K562 (cell line): ENCODE measurements around the gene KLK1. TPM values are rescaled to one million over a fixed set of nuclear protein-coding genes. Genes with fewer than 3 reads are reported as not detected.

Experiments
- ATAC-seq: fragments of 200-7000 bp; cut with Tn5 transposase; 3 replicates; pipeline ENCODE4 v1.9.1; 2020; ENCODE audit warnings: moderate library complexity
- BruUV-seq: library from RNA; stranded (reverse); fragments of 400-500 nt; replicated peaks from 2 replicates; lab custom pipeline; 2021; lab: Mats Ljungman, UMichigan
- CTCF ChIA-PET: fragments of 300-600 bp; formaldehyde crosslinking; extraction: SDS; loops from one replicate; lab custom pipeline; 2021; ENCODE audit warnings: low intra/inter-chr PET ratio; lab: Yijun Ruan, JAX
- POLR2A ChIA-PET: fragments of 300-600, 350-650 bp; sonication (Branson Sonifier 250); formaldehyde crosslinking; extraction: SDS; loops from one replicate; lab custom pipeline; 2021; ENCODE audit warnings: antibody characterized with exemption, inconsistent platforms; lab: Yijun Ruan, JAX
- DNase-seq, 4 experiments: peaks; one replicate each; pipeline versions ENCODE4 v3.0.0 to v3.0.0-alpha.2; 2011 to 2018; ENCODE audit warnings: low spot score in 3 of 4, mixed read lengths in 3 of 4; ENCODE audit errors: extremely low read depth in 1 of 4
- FAIRE-seq: peaks from 2 replicates; lab custom pipeline; 2011; peaks lifted over from hg19 to GRCh38; lab: Jason Lieb, UNC
- H2AFZ ChIP-seq: 2 replicates; pipeline ENCODE4 v1.6.0; 2011; ENCODE audit warnings: low read depth, low read length, control low read depth, inconsistent platforms
- H3K27ac ChIP-seq: fragments of 200-600 bp; 3 replicates; pipeline ENCODE4 v1.8.0; 2011; ENCODE audit warnings: low read depth, mild to moderate bottlenecking, control low read depth, inconsistent platforms, low read length, moderate library complexity, mixed read lengths; ENCODE audit errors: extremely low read depth
- H3K27me3 ChIP-seq, 2 experiments: fragments of 300-600 bp in 1 of 2; 2 replicates in 1 of 2; 3 replicates in 1 of 2; pipeline versions ENCODE4 v1.6.0 to v1.8.0; 2011; ENCODE audit warnings: inconsistent platforms in 2 of 2, low read length in 2 of 2, mild to moderate bottlenecking in 1 of 2, mixed read lengths in 1 of 2, moderate library complexity in 1 of 2; ENCODE audit not compliant: control insufficient read depth in 2 of 2, insufficient read depth in 2 of 2
- H3K36me3 ChIP-seq: fragments of 300-600 bp; 3 replicates; pipeline ENCODE4 v1.8.0; 2011; ENCODE audit warnings: mild to moderate bottlenecking, low read length, inconsistent platforms; ENCODE audit not compliant: control insufficient read depth, insufficient read depth
- H3K4me1 ChIP-seq, 2 experiments: fragments of 200-600 bp in 1 of 2; replicated peaks in 1 of 2; 2 replicates in 1 of 2; 3 replicates in 1 of 2; pipeline versions ENCODE4 v1.5.1 to v1.8.0; 2011; ENCODE audit warnings: inconsistent platforms in 2 of 2, low read length in 2 of 2, mild to moderate bottlenecking in 1 of 2, mixed read lengths in 1 of 2, moderate library complexity in 1 of 2; ENCODE audit not compliant: control insufficient read depth in 2 of 2, insufficient read depth in 2 of 2
- H3K4me2 ChIP-seq: 2 replicates; pipeline ENCODE4 v1.6.1; 2011; ENCODE audit warnings: low read length, control low read depth, inconsistent platforms, mixed read lengths; ENCODE audit not compliant: insufficient read depth
- H3K4me3 ChIP-seq: fragments of 200-600 bp; sonication (generic), shearing (Covaris generic); 2 replicates; pipeline ENCODE4 v1.5.1; 2016; ENCODE audit warnings: control low read depth, inconsistent platforms
- H3K79me2 ChIP-seq: fragments of 200-600 bp; 3 replicates; pipeline ENCODE4 v1.8.0; 2011; ENCODE audit warnings: low read length, inconsistent platforms; ENCODE audit not compliant: control insufficient read depth, insufficient read depth
- H3K9ac ChIP-seq, 2 experiments: 2 replicates each; pipeline versions ENCODE4 v1.6.0 to v1.6.1; 2011; ENCODE audit warnings: low read depth in 2 of 2, low read length in 2 of 2, control low read depth in 1 of 2, inconsistent platforms in 1 of 2, mild to moderate bottlenecking in 1 of 2, mixed read lengths in 1 of 2; ENCODE audit not compliant: insufficient read depth in 1 of 2
- H3K9me1 ChIP-seq: one replicate; pipeline ENCODE4 v1.6.0; 2011; ENCODE audit warnings: inconsistent platforms, mild to moderate bottlenecking, low read length, moderate library complexity; ENCODE audit not compliant: control insufficient read depth, insufficient read depth
- H3K9me3 ChIP-seq: replicated peaks from 2 replicates; pipeline ENCODE4 v1.5.1; 2011; ENCODE audit warnings: low read depth, low read length, inconsistent platforms; ENCODE audit not compliant: control insufficient read depth, insufficient read depth
- H4K20me1 ChIP-seq: replicated peaks from 2 replicates; pipeline ENCODE4 v1.6.1; 2011; ENCODE audit warnings: low read length, inconsistent platforms, mixed read lengths; ENCODE audit not compliant: control insufficient read depth, insufficient read depth
- BRF1 ChIP-seq: IDR thresholded peaks from 3 replicates; pipeline ENCODE4 v1.6.1; 2011; ENCODE audit warnings: borderline replicate concordance, mild to moderate bottlenecking; ENCODE audit not compliant: insufficient read length; ENCODE audit errors: extremely low read depth
- CBFB ChIP-seq: sonication (generic); formaldehyde crosslinking; IDR thresholded peaks from 2 replicates; pipeline ENCODE4 v1.4.0; 2020; ENCODE audit warnings: mild to moderate bottlenecking, missing genetic modification reagents
- HNRNPUL1 ChIP-seq: fragments of 200-400 bp; formaldehyde crosslinking; IDR thresholded peaks from 2 replicates; pipeline ENCODE4 v1.6.1; 2017; ENCODE audit warnings: low read length
- MTA2 ChIP-seq: fragments of 450-650 bp; IDR thresholded peaks from 2 replicates; pipeline ENCODE4 v1.6.1; 2016; ENCODE audit warnings: low read depth
- SRF ChIP-seq, 2 experiments: fragments of 250-450, 450-650 bp in 1 of 2; sonication (Bioruptor Pico) in 1 of 2; sonication (generic) in 1 of 2; formaldehyde crosslinking; IDR thresholded peaks; 2 replicates each; pipeline versions ENCODE4 v1.5.0 to v1.5.1; 2020 to 2022; ENCODE audit warnings: mild to moderate bottlenecking in 1 of 2, missing genetic modification reagents in 1 of 2
- ZKSCAN3 ChIP-seq: fragments of 250-450 bp; sonication (Bioruptor Pico); IDR thresholded peaks from 2 replicates; pipeline ENCODE4 v1.4.0; 2020
- WGBS: fragments of 100-300 bp; shearing (Covaris generic); methylation state at CpG from one replicate; pipeline ENCODE4 v1.1.6; 2016; ENCODE audit warnings: low coverage, mixed read lengths; ENCODE audit not compliant: insufficient coverage; ENCODE audit errors: missing lambda C conversion rate; 5-methylcytosine and 5-hydroxymethylcytosine counted together
- in situ Hi-C: fragments of 300-500 bp; cut with MboI; formaldehyde crosslinking; loops from 4 replicates; pipeline ENCODE4 v1.15.0; 2018; ENCODE audit warnings: inconsistent platforms, mixed read lengths
- intact Hi-C: fragments of 100-400 bp; cut with micrococcal nuclease; formaldehyde crosslinking; loops from 2 replicates; pipeline ENCODE4 v1.14.2; 2022
- polyA plus RNA-seq, 8 experiments: library from polyadenylated mRNA; depleted of rRNA in 4 of 8; stranded (reverse) in 5 of 8; unstranded in 3 of 8; fragments of >200 nt; fragmentation: Nextera tagmentation in 2 of 8; fragmentation: Illumina TruSeq in 1 of 8; extraction: Ambion mirVana in 2 of 8; extraction: Trizol in 1 of 8; gene quantifications; 2 replicates each; pipeline versions ENCODE4 v1.2.1 to v1.2.3, GENCODE V29; 2011 to 2014; ENCODE audit warnings: inconsistent platforms in 1 of 8, missing spikeins in 1 of 8
- total RNA-seq, 7 experiments: library from RNA; depleted of rRNA in 6 of 7; stranded (reverse); fragments of >200 nt in 6 of 7; fragmentation: Illumina TruSeq in 2 of 7; extraction: Trizol in 2 of 7; gene quantifications; 2 replicates each; pipeline versions ENCODE4 v1.2.1 to v1.2.3, GENCODE V29; 2011 to 2021; ENCODE audit warnings: low replicate concordance in 1 of 7
- TF ChIP-seq, protein P1 (sequence below): fragments of 250-450 bp; sonication (Bioruptor Pico); IDR thresholded peaks from 2 replicates; pipeline ENCODE4 v1.9.0; 2021; ENCODE audit warnings: mild to moderate bottlenecking, inconsistent platforms
- TF ChIP-seq, protein P2 (sequence below): sonication (generic); formaldehyde crosslinking; IDR thresholded peaks from 2 replicates; pipeline ENCODE4 v1.9.0; 2022; ENCODE audit warnings: mild to moderate bottlenecking, missing genetic modification reagents
- TF ChIP-seq, protein P3 (sequence below): fragments of 450-650 bp; IDR thresholded peaks from 2 replicates; pipeline ENCODE4 v1.6.1; 2017; ENCODE audit warnings: antibody characterized with exemption
- TF ChIP-seq, protein P4 (sequence below): fragments of 250-450 bp; sonication (Bioruptor Pico); IDR thresholded peaks from 2 replicates; pipeline ENCODE4 v1.4.0; 2020; ENCODE audit warnings: mild to moderate bottlenecking, moderate library complexity, borderline replicate concordance

The KLK1 gene
- total and polyA plus RNA-seq, 9 of the 15 experiments (the other 6 are each of a cell fraction or from before 2014, with no cell fraction given), result 0.87 to 15.4 (median 9.1) TPM

DNA sequence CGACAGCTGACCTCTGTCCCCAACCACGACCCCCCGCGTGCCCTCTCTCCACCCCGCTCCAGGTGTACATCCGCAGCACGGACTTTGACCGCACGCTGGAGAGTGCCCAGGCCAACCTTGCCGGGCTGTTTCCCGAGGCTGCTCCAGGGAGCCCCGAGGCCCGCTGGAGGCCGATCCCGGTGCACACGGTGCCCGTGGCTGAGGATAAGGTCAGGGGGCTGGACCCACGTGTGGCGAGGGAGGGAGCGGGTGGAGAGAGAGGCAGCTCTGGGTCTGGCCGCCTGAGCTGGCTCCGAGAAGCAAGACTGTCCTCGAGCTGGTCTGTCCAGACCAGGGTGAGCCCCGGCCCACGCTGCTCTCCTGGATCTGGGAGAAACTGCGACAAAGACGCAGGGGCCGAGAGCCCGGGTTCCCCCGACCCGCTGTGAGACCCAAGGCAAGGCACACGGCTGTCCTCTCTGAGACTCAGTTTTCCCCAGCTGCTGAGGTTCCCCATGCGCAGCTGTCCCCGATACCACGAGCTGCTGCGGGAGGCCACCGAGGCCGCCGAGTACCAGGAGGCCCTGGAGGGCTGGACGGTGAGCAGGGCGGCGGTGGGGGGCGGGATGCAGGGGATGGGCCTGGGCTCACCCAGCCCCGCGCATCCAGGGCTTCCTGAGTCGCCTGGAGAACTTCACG is 31.9 kb downstream of the KLK1 start (continued):
- TF ChIP-seq CBFB (CRISPR knock-in tag) (peak; percentile 23; the same call in 1 of the 2 replicates), SRF (CRISPR knock-in tag; IDR thresholded peaks at IDR 0.05) (no peak)
- TF ChIP-seq, protein P1, sequence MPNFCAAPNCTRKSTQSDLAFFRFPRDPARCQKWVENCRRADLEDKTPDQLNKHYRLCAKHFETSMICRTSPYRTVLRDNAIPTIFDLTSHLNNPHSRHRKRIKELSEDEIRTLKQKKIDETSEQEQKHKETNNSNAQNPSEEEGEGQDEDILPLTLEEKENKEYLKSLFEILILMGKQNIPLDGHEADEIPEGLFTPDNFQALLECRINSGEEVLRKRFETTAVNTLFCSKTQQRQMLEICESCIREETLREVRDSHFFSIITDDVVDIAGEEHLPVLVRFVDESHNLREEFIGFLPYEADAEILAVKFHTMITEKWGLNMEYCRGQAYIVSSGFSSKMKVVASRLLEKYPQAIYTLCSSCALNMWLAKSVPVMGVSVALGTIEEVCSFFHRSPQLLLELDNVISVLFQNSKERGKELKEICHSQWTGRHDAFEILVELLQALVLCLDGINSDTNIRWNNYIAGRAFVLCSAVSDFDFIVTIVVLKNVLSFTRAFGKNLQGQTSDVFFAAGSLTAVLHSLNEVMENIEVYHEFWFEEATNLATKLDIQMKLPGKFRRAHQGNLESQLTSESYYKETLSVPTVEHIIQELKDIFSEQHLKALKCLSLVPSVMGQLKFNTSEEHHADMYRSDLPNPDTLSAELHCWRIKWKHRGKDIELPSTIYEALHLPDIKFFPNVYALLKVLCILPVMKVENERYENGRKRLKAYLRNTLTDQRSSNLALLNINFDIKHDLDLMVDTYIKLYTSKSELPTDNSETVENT (CRISPR knock-in tag), result no peak
- TF ChIP-seq, protein P2, sequence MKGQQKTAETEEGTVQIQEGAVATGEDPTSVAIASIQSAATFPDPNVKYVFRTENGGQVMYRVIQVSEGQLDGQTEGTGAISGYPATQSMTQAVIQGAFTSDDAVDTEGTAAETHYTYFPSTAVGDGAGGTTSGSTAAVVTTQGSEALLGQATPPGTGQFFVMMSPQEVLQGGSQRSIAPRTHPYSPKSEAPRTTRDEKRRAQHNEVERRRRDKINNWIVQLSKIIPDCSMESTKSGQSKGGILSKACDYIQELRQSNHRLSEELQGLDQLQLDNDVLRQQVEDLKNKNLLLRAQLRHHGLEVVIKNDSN, result 0 out of 2 replicates have a peak, but pooled peaks have one; percentile 4
- TF ChIP-seq, all 486 proteins: peak for 8

DNA sequence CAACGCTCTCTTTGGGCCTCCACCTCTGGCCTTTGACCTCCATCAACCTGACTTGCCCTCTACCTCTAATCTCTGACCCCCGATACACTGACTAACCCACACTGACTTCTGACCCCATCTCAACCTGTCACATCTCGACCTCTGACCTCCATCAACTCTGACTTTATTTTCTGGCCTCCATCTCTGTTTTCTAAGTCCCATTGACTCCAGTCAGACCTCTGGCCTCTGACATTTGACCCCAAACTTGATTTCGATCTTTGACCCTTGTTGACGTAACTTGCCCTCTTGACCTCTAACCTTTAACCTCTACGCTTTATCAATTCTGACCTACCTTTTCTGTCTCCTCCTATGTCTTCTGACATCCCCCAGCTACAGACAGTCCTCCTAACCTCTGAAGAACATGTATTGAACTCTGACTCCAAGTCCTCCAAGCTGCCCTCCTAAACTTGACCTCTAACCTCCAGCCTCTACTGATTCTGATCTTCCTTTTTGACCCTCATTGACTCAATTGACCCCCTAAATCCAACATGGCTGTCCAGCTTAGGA is 32.6 kb downstream of the KLK1 start:
- no peaks in the 10 kb centered on the region for H3K79me2 ChIP-seq
- intact Hi-C loops (no loop called here), in situ Hi-C loops (loop anchor here (5.0 kb wide), 2 partner anchors 81 to 126 kb away; partner anchors contain the start of gene KLK2)
- ChIA-PET CTCF (no interaction called here), POLR2A (interaction anchor here (0.6 to 1.6 kb wide), 5 partner anchors 10 to 93 kb away, joined by 3 to 9 read pairs (median 3); no protein-coding TSS in a partner anchor)
- H2AFZ ChIP-seq, result no peak overlapping the region
- FAIRE-seq (no peak), ATAC-seq (no peak), DNase-seq (no peak)
- H3K36me3 ChIP-seq, result peaks cover 9% of the 10 kb centered on the region; the same call in 2 of the 3 replicates
- peaks cover 8% of the 10 kb centered on the region for H3K9me1 ChIP-seq
- H3K9me3 ChIP-seq, result no peaks in the 10 kb centered on the region
- H3K27ac ChIP-seq, result no peak overlapping the region
- H3K4me1 ChIP-seq, result peaks cover 7 to 33% of the 10 kb centered on the region in 2 experiments; a peak in 4 of 5 replicates
- BruUV-seq, result no TSS peak
- H3K4me3 ChIP-seq, result no peak overlapping the region
- 70% methylated on average over 6 of the region's 6 CpGs for WGBS
- no peak overlapping the region for H3K4me2 ChIP-seq
- peaks cover 11% of the 10 kb centered on the region for H4K20me1 ChIP-seq
- no peaks in the 10 kb centered on the region for H3K27me3 ChIP-seq
- H3K9ac ChIP-seq, result no peak overlapping the region
- TF ChIP-seq BRF1, result no peak
- TF ChIP-seq MTA2, result peak; percentile 53; the same call in 1 of the 2 replicates
- TF ChIP-seq, protein P3, sequence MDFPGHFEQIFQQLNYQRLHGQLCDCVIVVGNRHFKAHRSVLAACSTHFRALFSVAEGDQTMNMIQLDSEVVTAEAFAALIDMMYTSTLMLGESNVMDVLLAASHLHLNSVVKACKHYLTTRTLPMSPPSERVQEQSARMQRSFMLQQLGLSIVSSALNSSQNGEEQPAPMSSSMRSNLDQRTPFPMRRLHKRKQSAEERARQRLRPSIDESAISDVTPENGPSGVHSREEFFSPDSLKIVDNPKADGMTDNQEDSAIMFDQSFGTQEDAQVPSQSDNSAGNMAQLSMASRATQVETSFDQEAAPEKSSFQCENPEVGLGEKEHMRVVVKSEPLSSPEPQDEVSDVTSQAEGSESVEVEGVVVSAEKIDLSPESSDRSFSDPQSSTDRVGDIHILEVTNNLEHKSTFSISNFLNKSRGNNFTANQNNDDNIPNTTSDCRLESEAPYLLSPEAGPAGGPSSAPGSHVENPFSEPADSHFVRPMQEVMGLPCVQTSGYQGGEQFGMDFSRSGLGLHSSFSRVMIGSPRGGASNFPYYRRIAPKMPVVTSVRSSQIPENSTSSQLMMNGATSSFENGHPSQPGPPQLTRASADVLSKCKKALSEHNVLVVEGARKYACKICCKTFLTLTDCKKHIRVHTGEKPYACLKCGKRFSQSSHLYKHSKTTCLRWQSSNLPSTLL, result no peak
- TF ChIP-seq, protein P4, sequence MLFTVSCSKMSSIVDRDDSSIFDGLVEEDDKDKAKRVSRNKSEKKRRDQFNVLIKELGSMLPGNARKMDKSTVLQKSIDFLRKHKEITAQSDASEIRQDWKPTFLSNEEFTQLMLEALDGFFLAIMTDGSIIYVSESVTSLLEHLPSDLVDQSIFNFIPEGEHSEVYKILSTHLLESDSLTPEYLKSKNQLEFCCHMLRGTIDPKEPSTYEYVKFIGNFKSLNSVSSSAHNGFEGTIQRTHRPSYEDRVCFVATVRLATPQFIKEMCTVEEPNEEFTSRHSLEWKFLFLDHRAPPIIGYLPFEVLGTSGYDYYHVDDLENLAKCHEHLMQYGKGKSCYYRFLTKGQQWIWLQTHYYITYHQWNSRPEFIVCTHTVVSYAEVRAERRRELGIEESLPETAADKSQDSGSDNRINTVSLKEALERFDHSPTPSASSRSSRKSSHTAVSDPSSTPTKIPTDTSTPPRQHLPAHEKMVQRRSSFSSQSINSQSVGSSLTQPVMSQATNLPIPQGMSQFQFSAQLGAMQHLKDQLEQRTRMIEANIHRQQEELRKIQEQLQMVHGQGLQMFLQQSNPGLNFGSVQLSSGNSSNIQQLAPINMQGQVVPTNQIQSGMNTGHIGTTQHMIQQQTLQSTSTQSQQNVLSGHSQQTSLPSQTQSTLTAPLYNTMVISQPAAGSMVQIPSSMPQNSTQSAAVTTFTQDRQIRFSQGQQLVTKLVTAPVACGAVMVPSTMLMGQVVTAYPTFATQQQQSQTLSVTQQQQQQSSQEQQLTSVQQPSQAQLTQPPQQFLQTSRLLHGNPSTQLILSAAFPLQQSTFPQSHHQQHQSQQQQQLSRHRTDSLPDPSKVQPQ, result no peak
- TF ChIP-seq HNRNPUL1, result no peak
- TF ChIP-seq ZKSCAN3 (CRISPR knock-in tag), result no peak
